BJ (cell line): ENCODE data around the gene HBD. TPM values are rescaled to one million over a fixed set of nuclear protein-coding genes. Genes with fewer than 3 reads are reported as not detected.

Experiments
- CTCF ChIA-PET: fragments of 350-600 bp; formaldehyde crosslinking; extraction: SDS; loops from one replicate; lab custom pipeline; 2021; ENCODE audit warnings: antibody characterized with exemption, inconsistent platforms; lab: Yijun Ruan, JAX
- POLR2A ChIA-PET: fragments of 300-600 bp; sonication (Branson Sonifier 250); formaldehyde crosslinking; extraction: SDS; loops from one replicate; lab custom pipeline; 2021; ENCODE audit warnings: antibody characterized with exemption; lab: Charles Lee
- DNase-seq: peaks from one replicate; pipeline ENCODE4 v3.0.0-alpha.2; 2011; ENCODE audit warnings: low read depth
- H3K27me3 ChIP-seq: 2 replicates; pipeline ENCODE4 v1.6.0; 2011; ENCODE audit warnings: low read length; ENCODE audit not compliant: control insufficient read depth, insufficient read depth
- H3K36me3 ChIP-seq: 2 replicates; pipeline ENCODE4 v1.5.1; 2011; ENCODE audit warnings: low read length; ENCODE audit not compliant: control insufficient read depth, insufficient read depth
- H3K4me3 ChIP-seq: 2 replicates; pipeline ENCODE4 v1.5.1; 2011; ENCODE audit warnings: low read depth, mild to moderate bottlenecking, control low read depth, low read length
- CTCF ChIP-seq: IDR thresholded peaks from 2 replicates; pipeline ENCODE4 v1.5.1; 2011; ENCODE audit warnings: low read depth, mild to moderate bottlenecking, control low read depth, inconsistent platforms, low read length, moderate library complexity; ENCODE audit not compliant: insufficient read depth
- polyA plus RNA-seq: library from polyadenylated mRNA; depleted of rRNA; stranded (reverse); fragments of >200 nt; gene quantifications from 2 replicates; pipeline ENCODE4 v1.2.3, GENCODE V29; 2011

HBD gene
- polyA plus RNA-seq, 1 experiment: 1.0 TPM

DNA sequence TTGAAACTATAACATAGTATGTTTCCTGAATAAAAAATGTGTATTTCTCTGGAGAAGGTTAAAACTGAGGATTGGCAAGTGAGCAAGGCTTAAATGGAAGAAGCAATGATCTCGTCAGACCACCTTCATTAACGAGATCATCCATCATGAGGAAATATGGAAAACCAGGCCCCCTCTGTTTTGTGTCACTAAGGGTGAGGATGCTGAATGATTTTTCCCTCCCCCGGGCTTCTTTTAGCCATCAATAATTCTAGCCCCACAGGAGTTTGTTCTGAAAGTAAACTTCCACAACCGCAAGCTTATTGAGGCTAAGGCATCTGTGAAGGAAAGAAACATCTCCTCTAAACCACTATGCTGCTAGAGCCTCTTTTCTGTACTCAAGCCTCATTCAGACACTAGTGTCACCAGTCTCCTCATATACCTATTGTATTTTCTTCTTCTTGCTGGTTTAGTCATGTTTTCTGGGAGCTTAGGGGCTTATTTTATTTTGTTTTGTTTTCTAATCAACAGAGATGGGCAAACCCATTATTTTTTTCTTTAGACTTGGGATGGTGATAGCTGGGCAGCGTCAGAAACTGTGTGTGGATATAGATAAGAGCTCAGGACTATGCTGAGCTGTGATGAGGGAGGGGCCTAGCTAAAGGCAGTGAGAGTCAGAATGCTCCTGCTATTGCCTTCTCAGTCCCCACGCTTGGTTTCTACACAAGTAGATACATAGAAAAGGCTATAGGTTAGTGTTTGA, 41.3 kb upstream of the HBD start:
- Histone ChIP-seq H3K36me3 (no peaks in the 10 kb centered on the region), H3K27me3 (no peaks in the 10 kb centered on the region), H3K4me3 (no peak overlapping the region)
- POLR2A ChIA-PET: no interaction called here
- CTCF ChIA-PET: interaction anchor here (0.9 kb wide), 1 partner anchor 15 kb away, joined by 3 read pairs; no protein-coding TSS in a partner anchor
- TF ChIP-seq CTCF: no peak
- no peak for DNase-seq

DNA sequence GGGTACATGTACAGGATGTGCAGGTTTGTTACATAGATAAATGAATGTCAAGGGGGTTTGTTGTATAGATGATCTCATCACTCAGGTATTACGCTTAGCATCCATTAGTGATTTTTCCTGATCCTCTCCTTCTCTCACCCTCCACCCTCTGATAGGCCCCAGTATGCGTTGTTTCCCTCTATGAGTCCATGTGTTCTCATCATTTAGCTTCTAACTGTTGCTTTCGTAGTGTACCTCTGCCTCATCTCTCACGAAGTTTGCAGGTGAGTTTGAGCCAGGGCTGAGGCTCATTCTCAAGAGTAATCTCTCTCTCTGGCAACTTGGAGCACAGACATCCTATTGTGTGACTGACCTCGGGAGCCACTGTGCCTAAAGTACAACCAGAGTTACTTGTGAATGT, 40.1 kb upstream of the HBD start:
- POLR2A ChIA-PET: no interaction called here
- no peak for TF ChIP-seq CTCF
- Histone ChIP-seq H3K27me3 (no peaks in the 10 kb centered on the region), H3K4me3 (no peak overlapping the region), H3K36me3 (no peaks in the 10 kb centered on the region)
- no peak for DNase-seq
- CTCF ChIA-PET: no interaction called here

GRCh38 chr11:5272395-5273017, 38.2 kb upstream of the HBD start:
- H3K27me3 ChIP-seq: no peaks in the 10 kb centered on the region
- H3K4me3 ChIP-seq: no peak overlapping the region
- DNase-seq: no peak
- no peak for TF ChIP-seq CTCF
- no peaks in the 10 kb centered on the region for H3K36me3 ChIP-seq
- POLR2A ChIA-PET: no interaction called here
- CTCF ChIA-PET: no interaction called here

DNA sequence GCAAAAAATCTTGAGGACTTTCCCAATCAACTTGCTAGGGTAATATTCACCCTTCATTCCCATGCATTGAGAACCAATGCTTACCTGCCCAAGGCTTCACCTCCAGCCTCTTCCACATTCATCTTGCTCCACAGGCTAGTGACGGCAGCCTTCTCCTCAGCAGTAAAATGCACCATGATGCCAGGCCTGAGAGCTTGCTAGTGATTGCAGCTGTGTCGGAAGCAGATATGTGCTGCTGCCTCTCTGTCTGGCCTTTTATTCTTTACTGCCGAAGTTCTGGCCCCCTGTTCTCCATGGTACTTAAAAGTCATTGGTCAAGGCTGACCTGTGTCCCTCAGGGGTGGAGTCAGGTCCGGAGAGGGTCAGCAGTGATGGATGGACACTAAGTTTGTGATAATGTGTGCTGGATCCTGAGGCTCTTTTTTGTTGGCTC, 35.4 kb upstream of the HBD start, which contains the start of gene HBE1:
Gene HBE1, minus strand, starts transcription at position 231 of the 433 bp plus-strand sequence. Its CDS starts 55 bp downstream, at position 176.
- ChIA-PET POLR2A (no interaction called here), CTCF (no interaction called here)
- H3K4me3 ChIP-seq: no peak within 1 kb of the TSS

More for the DNA sequence above, 35.4 kb upstream of the HBD start, which contains the start of gene HBE1:
- H3K27me3 ChIP-seq: no peaks in the 10 kb centered on the region
- no peak for DNase-seq
- TF ChIP-seq CTCF: no peak
- no peaks in the 10 kb centered on the region for H3K36me3 ChIP-seq
